HepG2 (cell line): Measurements from ENCODE around the gene TMEM151A. TPM values are rescaled to one million over a fixed set of nuclear protein-coding genes. Genes with fewer than 3 reads are reported as not detected.

ENCODE experiments used
- KDM5A ChIP-seq: fragments of 200-600 bp; sonication (generic); IDR thresholded peaks from 2 replicates; pipeline ENCODE4 v1.7.0; 2018; ENCODE audit warnings: antibody characterized with exemption, mild to moderate bottlenecking, low read length, borderline replicate concordance
- MATR3 ChIP-seq: sonication (generic); formaldehyde crosslinking; IDR thresholded peaks from 2 replicates; pipeline ENCODE4 v1.4.0; 2020; ENCODE audit warnings: missing genetic modification reagents
- NCOR1 ChIP-seq: fragments of 200-600 bp; sonication (generic); IDR thresholded peaks from 2 replicates; pipeline ENCODE4 v1.7.0; 2017; ENCODE audit warnings: antibody characterized with exemption, low read length, borderline replicate concordance
- PHB2 ChIP-seq: fragments of 450-650 bp; IDR thresholded peaks from 2 replicates; pipeline ENCODE4 v1.6.1; 2018; ENCODE audit not compliant: partially characterized antibody
- ZKSCAN8 ChIP-seq: IDR thresholded peaks from 2 replicates; pipeline ENCODE4 v1.6.1; 2016; ENCODE audit warnings: borderline replicate concordance, missing genetic modification reagents, missing compliant biosample characterization
- ZNF333 ChIP-seq: sonication (generic); formaldehyde crosslinking; IDR thresholded peaks from 2 replicates; pipeline ENCODE4 v1.4.0; 2020; ENCODE audit warnings: mild to moderate bottlenecking, missing genetic modification reagents, borderline replicate concordance
- ZNF432 ChIP-seq: sonication (generic); formaldehyde crosslinking; IDR thresholded peaks from 2 replicates; pipeline ENCODE4 v1.5.0; 2020; ENCODE audit warnings: missing genetic modification reagents, mild to moderate bottlenecking, borderline replicate concordance
- ZSCAN31 ChIP-seq: sonication (generic); formaldehyde crosslinking; IDR thresholded peaks from 2 replicates; pipeline ENCODE4 v1.5.0; 2020; ENCODE audit warnings: low read depth, mild to moderate bottlenecking, missing genetic modification reagents
- polyA plus RNA-seq, 8 experiments: library from polyadenylated mRNA; depleted of rRNA in 3 of 8; stranded (reverse) in 7 of 8; unstranded in 1 of 8; fragments of >200 nt; fragmentation: Illumina TruSeq in 4 of 8; extraction: Trizol in 4 of 8; gene quantifications; 2 replicates each; pipeline versions ENCODE4 v1.2.1 to v1.2.3, GENCODE V29; 2011 to 2016; ENCODE audit warnings: low read depth in 4 of 8, missing spikeins in 1 of 8, mixed read lengths in 1 of 8; ENCODE audit not compliant: insufficient read depth in 1 of 8
- total RNA-seq, 5 experiments: library from RNA; depleted of rRNA; stranded (reverse); fragments of >200 nt; fragmentation: Illumina TruSeq; extraction: Trizol; gene quantifications; 2 replicates each; pipeline ENCODE4 v1.2.3, GENCODE V29; 2016; ENCODE audit warnings: low read depth in 1 of 5
- TF ChIP-seq, protein P1 (sequence below): sonication (generic); formaldehyde crosslinking; IDR thresholded peaks from 2 replicates; pipeline ENCODE4 v1.4.0; 2020; ENCODE audit warnings: missing genetic modification reagents
- TF ChIP-seq, protein P2 (sequence below), 2 experiments: fragments of 450-650 bp in 1 of 2; sonication (generic) in 1 of 2; formaldehyde crosslinking; IDR thresholded peaks; 2 replicates each; pipeline versions ENCODE4 v1.5.0 to v1.8.0; 2020 to 2022; ENCODE audit warnings: mild to moderate bottlenecking in 1 of 2, missing genetic modification reagents in 1 of 2
- TF ChIP-seq, protein P3 (sequence below): sonication (generic); formaldehyde crosslinking; IDR thresholded peaks from 2 replicates; pipeline ENCODE4 v1.4.0; 2020; ENCODE audit warnings: missing genetic modification reagents
- TF ChIP-seq, protein P4 (sequence below): sonication (generic); formaldehyde crosslinking; IDR thresholded peaks from 2 replicates; pipeline ENCODE4 v1.4.0; 2020; ENCODE audit warnings: missing genetic modification reagents, borderline replicate concordance
- TF ChIP-seq, protein P5 (sequence below): sonication (generic); formaldehyde crosslinking; IDR thresholded peaks from 2 replicates; pipeline ENCODE4 v1.4.0; 2020; ENCODE audit warnings: mild to moderate bottlenecking, missing genetic modification reagents

Gene TMEM151A
- total and polyA plus RNA-seq, 2 of the 13 experiments (the other 11 are each of a cell fraction or from before 2014, with no cell fraction given) = 0.18 to 0.33 TPM

DNA sequence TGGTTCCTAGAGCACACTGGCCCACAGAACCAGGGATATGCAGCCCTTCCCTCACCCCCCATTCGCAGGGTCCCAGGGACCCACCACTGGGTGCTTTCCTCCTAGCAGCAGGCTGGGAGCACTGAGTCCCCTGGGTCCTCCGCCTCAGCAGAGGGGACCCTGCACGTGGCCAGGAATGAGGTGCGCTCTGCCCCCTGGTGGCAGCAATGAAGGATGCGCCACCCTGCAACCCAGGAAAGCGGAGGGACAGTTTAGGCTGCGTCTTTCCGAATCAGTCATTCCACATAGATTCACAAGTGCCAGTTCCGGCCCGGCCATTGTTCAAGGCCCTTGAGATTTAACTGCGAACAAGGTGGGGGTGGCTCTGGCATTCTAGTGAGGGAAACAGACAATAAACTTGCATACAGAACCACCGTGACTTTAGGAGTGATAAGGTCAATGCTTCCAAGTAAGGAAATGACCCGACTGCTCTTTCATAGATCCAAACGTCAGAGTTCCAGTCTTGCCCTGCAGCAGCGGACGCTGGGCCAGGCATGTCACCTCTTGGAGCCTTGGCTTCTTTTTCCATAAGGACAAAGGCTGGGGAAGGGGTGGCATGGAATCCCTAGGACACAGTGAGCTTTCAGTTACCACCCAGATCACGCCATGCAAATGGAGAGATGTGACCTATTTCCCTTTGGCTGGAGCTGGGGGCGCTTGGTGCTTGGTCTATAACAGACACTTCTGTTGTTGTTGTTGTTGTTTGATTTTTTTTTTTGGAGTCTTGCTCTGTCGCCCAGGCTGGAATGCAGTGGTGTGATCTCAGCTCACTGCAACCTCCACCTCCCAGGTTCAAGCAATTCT lies 36.8 kb downstream of the TMEM151A start (continued):
- TF ChIP-seq KDM5A = no peak
- TF ChIP-seq, protein P1, sequence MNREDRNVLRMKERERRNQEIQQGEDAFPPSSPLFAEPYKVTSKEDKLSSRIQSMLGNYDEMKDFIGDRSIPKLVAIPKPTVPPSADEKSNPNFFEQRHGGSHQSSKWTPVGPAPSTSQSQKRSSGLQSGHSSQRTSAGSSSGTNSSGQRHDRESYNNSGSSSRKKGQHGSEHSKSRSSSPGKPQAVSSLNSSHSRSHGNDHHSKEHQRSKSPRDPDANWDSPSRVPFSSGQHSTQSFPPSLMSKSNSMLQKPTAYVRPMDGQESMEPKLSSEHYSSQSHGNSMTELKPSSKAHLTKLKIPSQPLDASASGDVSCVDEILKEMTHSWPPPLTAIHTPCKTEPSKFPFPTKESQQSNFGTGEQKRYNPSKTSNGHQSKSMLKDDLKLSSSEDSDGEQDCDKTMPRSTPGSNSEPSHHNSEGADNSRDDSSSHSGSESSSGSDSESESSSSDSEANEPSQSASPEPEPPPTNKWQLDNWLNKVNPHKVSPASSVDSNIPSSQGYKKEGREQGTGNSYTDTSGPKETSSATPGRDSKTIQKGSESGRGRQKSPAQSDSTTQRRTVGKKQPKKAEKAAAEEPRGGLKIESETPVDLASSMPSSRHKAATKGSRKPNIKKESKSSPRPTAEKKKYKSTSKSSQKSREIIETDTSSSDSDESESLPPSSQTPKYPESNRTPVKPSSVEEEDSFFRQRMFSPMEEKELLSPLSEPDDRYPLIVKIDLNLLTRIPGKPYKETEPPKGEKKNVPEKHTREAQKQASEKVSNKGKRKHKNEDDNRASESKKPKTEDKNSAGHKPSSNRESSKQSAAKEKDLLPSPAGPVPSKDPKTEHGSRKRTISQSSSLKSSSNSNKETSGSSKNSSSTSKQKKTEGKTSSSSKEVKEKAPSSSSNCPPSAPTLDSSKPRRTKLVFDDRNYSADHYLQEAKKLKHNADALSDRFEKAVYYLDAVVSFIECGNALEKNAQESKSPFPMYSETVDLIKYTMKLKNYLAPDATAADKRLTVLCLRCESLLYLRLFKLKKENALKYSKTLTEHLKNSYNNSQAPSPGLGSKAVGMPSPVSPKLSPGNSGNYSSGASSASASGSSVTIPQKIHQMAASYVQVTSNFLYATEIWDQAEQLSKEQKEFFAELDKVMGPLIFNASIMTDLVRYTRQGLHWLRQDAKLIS = 0 out of 2 replicates have a peak, but pooled peaks have one; percentile 49
- TF ChIP-seq ZNF432 (CRISPR knock-in tag) = no peak
- no peak for TF ChIP-seq ZSCAN31
- 0 out of 2 replicates have a peak, but pooled peaks have one; percentile 26 for TF ChIP-seq ZNF333 (CRISPR knock-in tag)
- TF ChIP-seq MATR3 (CRISPR knock-in tag) = no peak
- TF ChIP-seq ZKSCAN8 (CRISPR knock-in tag) = peak; percentile 72
- no peak for TF ChIP-seq NCOR1
- TF ChIP-seq, protein P2, sequence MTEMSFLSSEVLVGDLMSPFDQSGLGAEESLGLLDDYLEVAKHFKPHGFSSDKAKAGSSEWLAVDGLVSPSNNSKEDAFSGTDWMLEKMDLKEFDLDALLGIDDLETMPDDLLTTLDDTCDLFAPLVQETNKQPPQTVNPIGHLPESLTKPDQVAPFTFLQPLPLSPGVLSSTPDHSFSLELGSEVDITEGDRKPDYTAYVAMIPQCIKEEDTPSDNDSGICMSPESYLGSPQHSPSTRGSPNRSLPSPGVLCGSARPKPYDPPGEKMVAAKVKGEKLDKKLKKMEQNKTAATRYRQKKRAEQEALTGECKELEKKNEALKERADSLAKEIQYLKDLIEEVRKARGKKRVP (CRISPR knock-in tag; IDR thresholded peaks at IDR 0.05) = peak in 1 of 2 experiments; percentile 69; a peak in 2 of 4 replicates
- TF ChIP-seq, protein P3, sequence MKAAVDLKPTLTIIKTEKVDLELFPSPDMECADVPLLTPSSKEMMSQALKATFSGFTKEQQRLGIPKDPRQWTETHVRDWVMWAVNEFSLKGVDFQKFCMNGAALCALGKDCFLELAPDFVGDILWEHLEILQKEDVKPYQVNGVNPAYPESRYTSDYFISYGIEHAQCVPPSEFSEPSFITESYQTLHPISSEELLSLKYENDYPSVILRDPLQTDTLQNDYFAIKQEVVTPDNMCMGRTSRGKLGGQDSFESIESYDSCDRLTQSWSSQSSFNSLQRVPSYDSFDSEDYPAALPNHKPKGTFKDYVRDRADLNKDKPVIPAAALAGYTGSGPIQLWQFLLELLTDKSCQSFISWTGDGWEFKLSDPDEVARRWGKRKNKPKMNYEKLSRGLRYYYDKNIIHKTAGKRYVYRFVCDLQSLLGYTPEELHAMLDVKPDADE (CRISPR knock-in tag) = no peak
- TF ChIP-seq PHB2 = no peak
- TF ChIP-seq, protein P4, sequence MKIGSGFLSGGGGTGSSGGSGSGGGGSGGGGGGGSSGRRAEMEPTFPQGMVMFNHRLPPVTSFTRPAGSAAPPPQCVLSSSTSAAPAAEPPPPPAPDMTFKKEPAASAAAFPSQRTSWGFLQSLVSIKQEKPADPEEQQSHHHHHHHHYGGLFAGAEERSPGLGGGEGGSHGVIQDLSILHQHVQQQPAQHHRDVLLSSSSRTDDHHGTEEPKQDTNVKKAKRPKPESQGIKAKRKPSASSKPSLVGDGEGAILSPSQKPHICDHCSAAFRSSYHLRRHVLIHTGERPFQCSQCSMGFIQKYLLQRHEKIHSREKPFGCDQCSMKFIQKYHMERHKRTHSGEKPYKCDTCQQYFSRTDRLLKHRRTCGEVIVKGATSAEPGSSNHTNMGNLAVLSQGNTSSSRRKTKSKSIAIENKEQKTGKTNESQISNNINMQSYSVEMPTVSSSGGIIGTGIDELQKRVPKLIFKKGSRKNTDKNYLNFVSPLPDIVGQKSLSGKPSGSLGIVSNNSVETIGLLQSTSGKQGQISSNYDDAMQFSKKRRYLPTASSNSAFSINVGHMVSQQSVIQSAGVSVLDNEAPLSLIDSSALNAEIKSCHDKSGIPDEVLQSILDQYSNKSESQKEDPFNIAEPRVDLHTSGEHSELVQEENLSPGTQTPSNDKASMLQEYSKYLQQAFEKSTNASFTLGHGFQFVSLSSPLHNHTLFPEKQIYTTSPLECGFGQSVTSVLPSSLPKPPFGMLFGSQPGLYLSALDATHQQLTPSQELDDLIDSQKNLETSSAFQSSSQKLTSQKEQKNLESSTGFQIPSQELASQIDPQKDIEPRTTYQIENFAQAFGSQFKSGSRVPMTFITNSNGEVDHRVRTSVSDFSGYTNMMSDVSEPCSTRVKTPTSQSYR = peak; percentile 28; the same call in 1 of the 2 replicates
- TF ChIP-seq, protein P5, sequence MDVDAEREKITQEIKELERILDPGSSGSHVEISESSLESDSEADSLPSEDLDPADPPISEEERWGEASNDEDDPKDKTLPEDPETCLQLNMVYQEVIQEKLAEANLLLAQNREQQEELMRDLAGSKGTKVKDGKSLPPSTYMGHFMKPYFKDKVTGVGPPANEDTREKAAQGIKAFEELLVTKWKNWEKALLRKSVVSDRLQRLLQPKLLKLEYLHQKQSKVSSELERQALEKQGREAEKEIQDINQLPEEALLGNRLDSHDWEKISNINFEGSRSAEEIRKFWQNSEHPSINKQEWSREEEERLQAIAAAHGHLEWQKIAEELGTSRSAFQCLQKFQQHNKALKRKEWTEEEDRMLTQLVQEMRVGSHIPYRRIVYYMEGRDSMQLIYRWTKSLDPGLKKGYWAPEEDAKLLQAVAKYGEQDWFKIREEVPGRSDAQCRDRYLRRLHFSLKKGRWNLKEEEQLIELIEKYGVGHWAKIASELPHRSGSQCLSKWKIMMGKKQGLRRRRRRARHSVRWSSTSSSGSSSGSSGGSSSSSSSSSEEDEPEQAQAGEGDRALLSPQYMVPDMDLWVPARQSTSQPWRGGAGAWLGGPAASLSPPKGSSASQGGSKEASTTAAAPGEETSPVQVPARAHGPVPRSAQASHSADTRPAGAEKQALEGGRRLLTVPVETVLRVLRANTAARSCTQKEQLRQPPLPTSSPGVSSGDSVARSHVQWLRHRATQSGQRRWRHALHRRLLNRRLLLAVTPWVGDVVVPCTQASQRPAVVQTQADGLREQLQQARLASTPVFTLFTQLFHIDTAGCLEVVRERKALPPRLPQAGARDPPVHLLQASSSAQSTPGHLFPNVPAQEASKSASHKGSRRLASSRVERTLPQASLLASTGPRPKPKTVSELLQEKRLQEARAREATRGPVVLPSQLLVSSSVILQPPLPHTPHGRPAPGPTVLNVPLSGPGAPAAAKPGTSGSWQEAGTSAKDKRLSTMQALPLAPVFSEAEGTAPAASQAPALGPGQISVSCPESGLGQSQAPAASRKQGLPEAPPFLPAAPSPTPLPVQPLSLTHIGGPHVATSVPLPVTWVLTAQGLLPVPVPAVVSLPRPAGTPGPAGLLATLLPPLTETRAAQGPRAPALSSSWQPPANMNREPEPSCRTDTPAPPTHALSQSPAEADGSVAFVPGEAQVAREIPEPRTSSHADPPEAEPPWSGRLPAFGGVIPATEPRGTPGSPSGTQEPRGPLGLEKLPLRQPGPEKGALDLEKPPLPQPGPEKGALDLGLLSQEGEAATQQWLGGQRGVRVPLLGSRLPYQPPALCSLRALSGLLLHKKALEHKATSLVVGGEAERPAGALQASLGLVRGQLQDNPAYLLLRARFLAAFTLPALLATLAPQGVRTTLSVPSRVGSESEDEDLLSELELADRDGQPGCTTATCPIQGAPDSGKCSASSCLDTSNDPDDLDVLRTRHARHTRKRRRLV (CRISPR knock-in tag) = no peak
